Measurements from ENCODE around the gene SHMT2. TPM values are rescaled to one million over a fixed set of nuclear protein-coding genes. Genes with fewer than 3 reads are reported as not detected.

Gene SHMT2
- total and polyA plus RNA-seq, 2 of the 13 experiments (the other 11 are each of a cell fraction or from before 2014, with no cell fraction given): 181 to 393 TPM

- TF ChIP-seq TFDP1 (CRISPR knock-in tag; IDR thresholded peaks at IDR 0.05; ENCODE audit: borderline replicate concordance): peak; percentile 41; the same call in 1 of the 2 replicates
- no peak for TF ChIP-seq SNAI1 (CRISPR knock-in tag; IDR thresholded peaks at IDR 0.05; ENCODE audit: borderline replicate concordance)
- 0 out of 2 replicates have a peak, but pooled peaks have one; percentile 16 for TF ChIP-seq ZNF589 (CRISPR knock-in tag; conservative IDR thresholded peaks at IDR 0.05)
- peak; percentile 13 for TF ChIP-seq HNRNPLL (IDR thresholded peaks at IDR 0.05; ENCODE audit: low read depth, low read length, poor library complexity, severe bottlenecking)
- TF ChIP-seq HNRNPK (IDR thresholded peaks at IDR 0.05; ENCODE audit: low read depth, low read length, poor library complexity, severe bottlenecking): peak; percentile 35
- TF ChIP-seq TFAP4 (IDR thresholded peaks at IDR 0.05; ENCODE audit: borderline replicate concordance, low read depth): peak; percentile 7; the same call in 1 of the 2 replicates
- TF ChIP-seq NFE2L1 (CRISPR knock-in tag; IDR thresholded peaks at IDR 0.05; ENCODE audit: borderline replicate concordance): no peak
- TF ChIP-seq RFXAP (CRISPR knock-in tag; IDR thresholded peaks at IDR 0.05; ENCODE audit: borderline replicate concordance): 0 out of 2 replicates have a peak, but pooled peaks have one; percentile 7
- no peak for TF ChIP-seq ARHGAP35 (CRISPR knock-in tag; IDR thresholded peaks at IDR 0.05; ENCODE audit: borderline replicate concordance)
- TF ChIP-seq KDM2A (CRISPR knock-in tag; IDR thresholded peaks at IDR 0.05; ENCODE audit: borderline replicate concordance, low read depth): 0 out of 2 replicates have a peak, but pooled peaks have one; percentile 3
- 0 out of 2 replicates have a peak, but pooled peaks have one; percentile 19 for TF ChIP-seq TFDP2 (CRISPR knock-in tag; IDR thresholded peaks at IDR 0.05)
- TF ChIP-seq ZNF563 (CRISPR knock-in tag; IDR thresholded peaks at IDR 0.05): 0 out of 2 replicates have a peak, but pooled peaks have one; percentile 63
- no peak for TF ChIP-seq GFI1 (CRISPR knock-in tag; IDR thresholded peaks at IDR 0.05; ENCODE audit: borderline replicate concordance)
- peak; percentile 33 for TF ChIP-seq CTCF (CRISPR knock-in tag; IDR thresholded peaks at IDR 0.05)
- TF ChIP-seq ZNF687 (CRISPR knock-in tag; IDR thresholded peaks at IDR 0.05): peak; percentile 62
These were observed 13.2 kb upstream of the SHMT2 start, which contains the start of gene NXPH4 (continued) for GRCh38 chr12:57216014-57216911.

Measured in HepG2 (cell line).